Measurements from ENCODE around the gene IRGQ. TPM values are rescaled to one million over a fixed set of nuclear protein-coding genes. Genes with fewer than 3 reads are reported as not detected.

IRGQ gene
- total and polyA plus RNA-seq, 2 donors (not counting 3 experiments of a cell fraction or from before 2014, with no cell fraction given): 15.8 to 33.2 TPM

DNA sequence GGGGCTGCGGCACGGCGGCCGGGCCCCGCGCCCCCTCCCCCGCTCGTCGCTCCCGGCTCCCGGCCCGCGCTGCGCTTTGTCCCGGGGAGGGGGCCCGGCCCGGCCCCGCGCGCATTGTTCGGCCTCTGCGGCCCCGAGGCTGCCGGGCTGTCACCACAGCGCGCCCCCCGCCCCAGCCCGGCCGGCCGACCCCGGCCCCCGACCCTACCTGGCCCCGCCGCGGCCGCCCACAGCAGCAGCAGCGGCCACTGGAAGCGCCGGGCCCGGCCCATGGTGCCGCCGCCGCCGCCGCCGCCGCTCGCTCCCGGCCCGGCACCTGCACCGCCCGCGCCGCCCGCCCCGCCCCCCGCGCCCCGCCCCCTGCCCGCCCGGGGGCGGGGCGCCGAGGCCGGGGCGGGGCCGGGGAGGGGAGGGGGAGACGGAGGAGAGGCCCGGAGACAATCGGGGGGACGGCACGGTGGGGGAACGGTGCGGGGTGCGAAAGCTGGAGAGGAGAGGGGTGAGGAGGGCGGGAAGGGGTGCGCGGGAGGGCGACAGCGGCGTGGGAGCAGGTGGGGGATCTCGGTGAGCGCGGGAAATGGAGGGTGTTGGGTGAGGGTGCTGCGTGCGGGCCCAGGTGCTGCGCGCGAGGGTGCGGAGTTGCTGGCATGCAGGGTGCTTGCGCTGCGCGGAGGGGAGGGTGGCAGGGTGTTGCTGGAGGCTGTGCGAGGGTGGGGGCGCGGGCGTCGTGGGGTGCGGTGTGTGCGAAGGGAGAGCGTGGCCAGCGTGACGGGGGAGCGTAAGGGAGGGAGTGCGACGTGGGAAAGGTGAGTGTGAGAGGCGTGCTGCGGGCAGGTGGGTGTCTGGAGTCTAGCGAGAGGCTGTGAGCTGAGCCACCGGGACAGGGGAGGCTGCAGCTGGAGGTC lies 43.8 kb upstream of the IRGQ start, which contains the start of gene CADM4:
Gene CADM4 (minus strand): TSS at position 332 of the 905 bp plus-strand sequence. CDS start 60 bp downstream, at position 272.
- no TSS peak for BruUV-seq (replicated peaks)
- DNase-seq (ENCODE audit: low read depth, low spot score) (no peak), FAIRE-seq (no peak)
- Histone ChIP-seq H3K9me1 (replicated peaks; ENCODE audit: control insufficient read depth, extremely low read depth, insufficient read depth, low read length) (no peaks in the 10 kb centered on the region), H3K27ac (ENCODE audit: insufficient read depth, low read depth, low read length) (no peak within 1 kb of the TSS), H3K9me3 (replicated peaks; ENCODE audit: control insufficient read depth, insufficient read depth, low read length) (no peaks in the 10 kb centered on the region), H3K79me2 (ENCODE audit: control insufficient read depth, insufficient read depth, low read length) (no peaks in the 10 kb centered on the region), H3K4me3 (replicated peaks in 1 of 3; ENCODE audit: insufficient read depth in 1 of 3, low read depth in 1 of 3, low read length in 3 of 3) (peak within 1 kb of the TSS in 2 of 3 experiments; percentile 19 to 49), H2AFZ (ENCODE audit: low read depth, low read length) (peak within 1 kb of the TSS; percentile 97), H3K4me1 (ENCODE audit: control insufficient read depth, extremely low read depth, insufficient read depth, low read length) (peaks cover 7% of the 10 kb centered on the region), H3K4me2 (ENCODE audit: insufficient read depth, low read length) (peak within 1 kb of the TSS; percentile 53), H3K27me3 (ENCODE audit: control insufficient read depth in 2 of 2, insufficient read depth in 2 of 2, low read length in 2 of 2) (peaks cover 15 to 25% of the 10 kb centered on the region in 2 experiments), H3K9ac (replicated peaks; ENCODE audit: extremely low read depth, insufficient read depth, low read length) (no peak within 1 kb of the TSS), H4K20me1 (replicated peaks; ENCODE audit: control insufficient read depth, extremely low read depth, insufficient read depth, low read length) (no peaks in the 10 kb centered on the region), H3K36me3 (ENCODE audit: control insufficient read depth in 2 of 2, extremely low read depth in 1 of 2, insufficient read depth in 2 of 2, low read length in 2 of 2) (no peaks in the 10 kb centered on the region)
- dilution Hi-C loops (cut with MboI; ENCODE audit: extremely low pct_ligation_motif_present, low sequenced_read_pairs): no loop called here
- intact Hi-C loops (cut with micrococcal nuclease): no loop called here
- ChIA-PET CTCF (no interaction called here), POLR2A (no interaction called here)
- TF ChIP-seq MYC (IDR thresholded peaks at IDR 0.05; ENCODE audit: low read depth, low read length) (no peak), POLR2AphosphoS5 (IDR thresholded peaks at IDR 0.05; ENCODE audit: insufficient read depth, low read depth, low read length) (no peak), JUN (IDR thresholded peaks at IDR 0.05; ENCODE audit: borderline replicate concordance, insufficient read depth, insufficient read length, low read depth) (no peak), POLR2A (IDR thresholded peaks at IDR 0.05; ENCODE audit: low read depth, low read length) (no peak), EZH2 (IDR thresholded peaks at IDR 0.05; ENCODE audit: borderline replicate concordance, low read depth, low read length, severe bottlenecking) (peak; percentile 56)

DNA sequence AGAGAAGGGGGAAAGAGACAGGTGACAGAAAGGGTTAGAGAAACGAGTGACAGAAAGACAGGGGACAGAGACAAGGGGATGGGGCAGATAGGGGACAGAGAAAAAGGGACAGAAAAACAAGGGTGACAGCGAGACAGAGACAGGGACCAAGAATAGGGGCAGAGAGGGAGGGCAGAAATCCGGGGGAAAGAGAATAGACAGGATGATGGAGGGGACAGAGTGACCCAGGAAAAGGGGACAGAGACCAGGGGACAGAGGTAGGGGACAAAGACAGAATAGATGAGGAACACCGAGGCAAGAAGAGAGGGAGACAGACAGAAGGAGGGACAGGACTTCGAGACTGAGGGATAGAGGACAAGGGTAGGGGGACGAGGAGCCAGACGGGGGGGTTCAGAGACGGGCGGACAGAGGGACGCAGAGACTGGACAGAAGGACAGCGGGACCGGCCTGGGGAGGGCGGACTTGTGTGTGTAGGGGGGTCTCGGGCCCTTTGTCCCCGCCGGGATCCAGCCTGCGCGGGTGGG lies 43.1 kb upstream of the IRGQ start:
- CTCF ChIA-PET: no interaction called here
- no peaks in the 10 kb centered on the region for H3K36me3 ChIP-seq (ENCODE audit: control insufficient read depth in 2 of 2, extremely low read depth in 1 of 2, insufficient read depth in 2 of 2, low read length in 2 of 2)
- dilution Hi-C loops (cut with MboI; ENCODE audit: extremely low pct_ligation_motif_present, low sequenced_read_pairs) (no loop called here), intact Hi-C loops (cut with micrococcal nuclease) (no loop called here)
- H3K4me2 ChIP-seq (ENCODE audit: insufficient read depth, low read length): no peak overlapping the region
- H3K27ac ChIP-seq (ENCODE audit: insufficient read depth, low read depth, low read length): no peak overlapping the region
- no peak for TF ChIP-seq FOS (IDR thresholded peaks at IDR 0.05; ENCODE audit: borderline replicate concordance, insufficient read depth, low read length)
- peak; percentile 85 for TF ChIP-seq EZH2 (IDR thresholded peaks at IDR 0.05; ENCODE audit: borderline replicate concordance, low read depth, low read length, severe bottlenecking)
- H3K79me2 ChIP-seq (ENCODE audit: control insufficient read depth, insufficient read depth, low read length): no peaks in the 10 kb centered on the region
- no peak overlapping the region for H3K9ac ChIP-seq (replicated peaks; ENCODE audit: extremely low read depth, insufficient read depth, low read length)
- POLR2A ChIA-PET: no interaction called here
- peak overlapping the region in 2 of 3 experiments; percentile 10 to 35 for H3K4me3 ChIP-seq (replicated peaks in 1 of 3; ENCODE audit: insufficient read depth in 1 of 3, low read depth in 1 of 3, low read length in 3 of 3)
- peaks cover 7% of the 10 kb centered on the region for H3K4me1 ChIP-seq (ENCODE audit: control insufficient read depth, extremely low read depth, insufficient read depth, low read length)
- FAIRE-seq (no peak), DNase-seq (ENCODE audit: low read depth, low spot score) (no peak)
- peak overlapping the region; percentile 64 for H2AFZ ChIP-seq (ENCODE audit: low read depth, low read length)
- no peaks in the 10 kb centered on the region for H4K20me1 ChIP-seq (replicated peaks; ENCODE audit: control insufficient read depth, extremely low read depth, insufficient read depth, low read length)
- peaks cover 15 to 25% of the 10 kb centered on the region in 2 experiments for H3K27me3 ChIP-seq (ENCODE audit: control insufficient read depth in 2 of 2, insufficient read depth in 2 of 2, low read length in 2 of 2)
- H3K9me3 ChIP-seq (replicated peaks; ENCODE audit: control insufficient read depth, insufficient read depth, low read length): no peaks in the 10 kb centered on the region
- no TSS peak for BruUV-seq (replicated peaks)
- H3K9me1 ChIP-seq (replicated peaks; ENCODE audit: control insufficient read depth, extremely low read depth, insufficient read depth, low read length): no peaks in the 10 kb centered on the region
